Coronary artery (tissue), 2 donors: ENCODE measurements around the gene EDC4.
A peak's percentile ranks its signal among the peaks of the same experiment; 100 is the strongest.

Experiments
- DNase-seq: peaks from one replicate; pipeline ENCODE4 v3.0.0-alpha.2; 2017; ENCODE audit warnings: low spot score
- H3K27ac ChIP-seq, 2 donors: fragments of 200-600 bp; sonication (generic); one replicate each; pipeline ENCODE4 v1.5.1; 2016 to 2019
- H3K4me3 ChIP-seq: fragments of 200-600 bp; sonication (generic); 2 replicates; pipeline ENCODE4 v1.5.1; 2016; ENCODE audit warnings: mild to moderate bottlenecking, moderate library complexity
- CTCF ChIP-seq: fragments of 200-600 bp; sonication (generic); IDR thresholded peaks from one replicate; pipeline ENCODE4 v1.5.1; 2019; ENCODE audit warnings: antibody characterized with exemption

The EDC4 gene

GRCh38 chr16:67844497-67844896 is 28.4 kb upstream of the EDC4 start:
- TF ChIP-seq CTCF, result no peak
- no peak for DNase-seq
- Histone ChIP-seq H3K4me3 (peak overlapping the region; percentile 82), H3K27ac (peak overlapping the region; percentile 96 to 98)

GRCh38 chr16:67845291-67846062 is 27.4 kb upstream of the EDC4 start:
- H3K27ac ChIP-seq, result peak overlapping the region; percentile 96 to 98
- H3K4me3 ChIP-seq, result peak overlapping the region; percentile 99
- TF ChIP-seq CTCF, result no peak
- no peak for DNase-seq

GRCh38 chr16:67846063-67846319 is 26.9 kb upstream of the EDC4 start:
- no peak for DNase-seq
- TF ChIP-seq CTCF, result no peak
- peak overlapping the region; percentile 96 to 98 for H3K27ac ChIP-seq
- peak overlapping the region; percentile 99 for H3K4me3 ChIP-seq

- no peak for TF ChIP-seq CTCF
- H3K4me3 ChIP-seq, result peak within 1 kb of the TSS; percentile 99
- peak within 1 kb of the TSS; percentile 96 to 98 for H3K27ac ChIP-seq
- DNase-seq, result peak; percentile 97
Observed at GRCh38 chr16:67846320-67847063, 26.4 kb upstream of the EDC4 start, which contains the start of gene NUTF2. NUTF2 (plus strand) TSS chr16:67846933; CDS start chr16:67865131, 18,198 bp downstream.

GRCh38 chr16:67847064-67847861 is 25.6 kb upstream of the EDC4 start, which contains the start of gene CENPT:
CENPT (minus strand) TSS chr16:67847693; CDS start chr16:67833859, 13,834 bp downstream.
- DNase-seq, result no peak
- no peak for TF ChIP-seq CTCF
- H3K27ac ChIP-seq, result peak within 1 kb of the TSS; percentile 96 to 98
- peak within 1 kb of the TSS; percentile 99 for H3K4me3 ChIP-seq

GRCh38 chr16:67848118-67848517 is 24.7 kb upstream of the EDC4 start:
- TF ChIP-seq CTCF, result no peak
- no peak for DNase-seq
- peak overlapping the region; percentile 99 for H3K4me3 ChIP-seq
- no peak overlapping the region for H3K27ac ChIP-seq
